ENCODE results near the gene RPL37A. TPM values are rescaled to one million over a fixed set of nuclear protein-coding genes. Genes with fewer than 3 reads are reported as not detected.
"Not testable (repeated sequence)": the region's sequence is repeated elsewhere in the genome, so short reads cannot be mapped to it uniquely, and the experiment has no call there.

The RPL37A gene
- total RNA-seq, 2 experiments from 2014 or later = 2,315 to 2,375 TPM

DNA sequence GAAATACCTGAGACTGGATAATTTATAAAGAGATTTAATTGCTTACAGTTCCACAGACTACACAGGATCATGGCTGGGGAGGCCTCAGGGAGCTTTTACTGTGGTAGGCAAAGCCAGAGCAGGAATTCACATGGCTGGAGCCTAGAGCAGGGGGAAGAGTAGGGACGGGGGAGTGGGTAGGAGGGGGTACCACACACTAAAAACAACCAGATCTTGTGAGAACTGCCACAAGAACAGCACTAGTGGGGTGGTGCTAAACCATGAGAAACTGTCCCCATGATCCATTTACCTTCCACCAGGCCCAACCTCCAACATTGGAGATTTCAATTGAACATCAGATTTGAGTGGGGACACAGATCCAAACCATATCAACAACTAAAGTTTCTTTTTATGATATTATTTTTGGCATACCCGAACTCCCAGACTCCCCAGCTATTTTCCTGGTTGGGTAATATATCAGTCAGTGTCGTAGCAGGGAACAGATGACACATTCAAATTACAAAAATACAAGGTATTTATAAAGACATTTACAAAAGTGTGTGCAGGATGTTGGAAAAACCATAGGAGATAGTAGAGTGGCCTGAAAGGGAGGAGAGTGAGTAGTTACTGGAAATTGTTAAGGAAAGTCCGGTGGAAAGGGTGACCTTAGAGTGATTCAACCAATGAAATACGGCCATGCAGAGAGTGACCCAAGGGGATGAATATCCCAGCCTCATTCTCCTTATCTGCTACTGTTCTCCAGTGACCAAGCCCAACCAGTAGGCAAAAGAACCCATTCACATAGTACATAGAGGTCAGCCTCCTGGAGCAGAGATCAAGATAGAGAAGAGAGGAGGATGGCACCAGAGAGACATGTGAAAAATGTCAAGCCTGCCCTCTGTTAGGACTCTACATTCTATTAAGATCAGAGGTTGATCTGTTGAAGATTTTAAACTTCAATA is 8.8 kb downstream of the RPL37A start:
- Mint-ChIP-seq H3K27me3 (no peaks in the 10 kb centered on the region), H3K9me3 (no peaks in the 10 kb centered on the region), H3K27ac (no peak overlapping the region), H3K36me3 (peaks cover 42% of the 10 kb centered on the region), H3K4me3 (no peak overlapping the region), H3K4me1 (peaks cover 20% of the 10 kb centered on the region)
- ATAC-seq (ENCODE audit: low read depth) = no peak
- POLR2A ChIA-PET = interaction anchor here (1.1 kb wide), 1 partner anchor 9 kb away, joined by 3 read pairs; the partner anchor contains the start of gene RPL37A
- DNase-seq = no peak

DNA sequence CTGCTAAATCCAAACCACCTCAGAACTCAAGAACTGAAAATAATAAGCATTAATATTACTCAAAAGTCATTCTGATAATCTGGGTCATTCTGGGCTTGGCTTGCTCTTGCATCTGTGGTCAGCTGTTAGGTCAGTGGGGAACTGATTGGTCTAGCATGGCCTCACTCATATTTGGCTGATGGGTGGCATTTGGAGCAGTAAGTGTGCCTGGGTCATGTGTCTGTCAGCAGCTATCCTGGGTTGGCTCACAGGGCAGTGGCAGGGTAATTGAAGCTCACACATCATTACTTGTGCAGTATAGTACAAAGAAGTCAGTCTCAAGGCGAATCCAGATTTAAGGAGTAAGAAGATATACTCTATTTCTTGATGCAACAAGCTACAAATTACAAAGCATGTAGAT is 9.6 kb downstream of the RPL37A start:
- H3K36me3 Mint-ChIP-seq = peaks cover 36% of the 10 kb centered on the region
- no peak overlapping the region for H3K27ac Mint-ChIP-seq
- no peak overlapping the region for H3K4me3 Mint-ChIP-seq

GRCh38 chr2:216516730-216517350 is 18.2 kb downstream of the RPL37A start:
- no peak for ATAC-seq (ENCODE audit: low read depth)
- H3K36me3 Mint-ChIP-seq = no peaks in the 10 kb centered on the region
- POLR2A ChIA-PET = interaction anchor here (0.7 to 1.1 kb wide), 2 partner anchors 10 to 149 kb away, joined by 3 read pairs; no protein-coding TSS in a partner anchor
- no peak overlapping the region for H3K4me3 Mint-ChIP-seq
- no peak overlapping the region for H3K27ac Mint-ChIP-seq
- no peaks in the 10 kb centered on the region for H3K9me3 Mint-ChIP-seq
- H3K4me1 Mint-ChIP-seq = peaks cover 1% of the 10 kb centered on the region
- H3K27me3 Mint-ChIP-seq = no peaks in the 10 kb centered on the region
- no peak for DNase-seq

More for the DNA sequence above, 9.6 kb downstream of the RPL37A start:
- no peak for DNase-seq
- no peaks in the 10 kb centered on the region for H3K9me3 Mint-ChIP-seq
- no peak for ATAC-seq (ENCODE audit: low read depth)
- H3K4me1 Mint-ChIP-seq = peaks cover 13% of the 10 kb centered on the region
- no peaks in the 10 kb centered on the region for H3K27me3 Mint-ChIP-seq
- POLR2A ChIA-PET = interaction anchor here (1.1 kb wide), 1 partner anchor 10 kb away, joined by 3 read pairs; the partner anchor contains the start of gene RPL37A

- Mint-ChIP-seq H3K9me3 (no peaks in the 10 kb centered on the region), H3K36me3 (no peaks in the 10 kb centered on the region), H3K4me3 (no peak overlapping the region), H3K4me1 (peaks cover 1% of the 10 kb centered on the region), H3K27ac (no peak overlapping the region), H3K27me3 (no peaks in the 10 kb centered on the region)
- no peak for ATAC-seq (ENCODE audit: low read depth)
- DNase-seq = no peak
- POLR2A ChIA-PET = interaction anchor here (2.9 kb wide), 1 partner anchor 148 kb away, joined by 12 read pairs; no protein-coding TSS in a partner anchor
Observed at GRCh38 chr2:216517447-216518225, 19.0 kb downstream of the RPL37A start.

DNA sequence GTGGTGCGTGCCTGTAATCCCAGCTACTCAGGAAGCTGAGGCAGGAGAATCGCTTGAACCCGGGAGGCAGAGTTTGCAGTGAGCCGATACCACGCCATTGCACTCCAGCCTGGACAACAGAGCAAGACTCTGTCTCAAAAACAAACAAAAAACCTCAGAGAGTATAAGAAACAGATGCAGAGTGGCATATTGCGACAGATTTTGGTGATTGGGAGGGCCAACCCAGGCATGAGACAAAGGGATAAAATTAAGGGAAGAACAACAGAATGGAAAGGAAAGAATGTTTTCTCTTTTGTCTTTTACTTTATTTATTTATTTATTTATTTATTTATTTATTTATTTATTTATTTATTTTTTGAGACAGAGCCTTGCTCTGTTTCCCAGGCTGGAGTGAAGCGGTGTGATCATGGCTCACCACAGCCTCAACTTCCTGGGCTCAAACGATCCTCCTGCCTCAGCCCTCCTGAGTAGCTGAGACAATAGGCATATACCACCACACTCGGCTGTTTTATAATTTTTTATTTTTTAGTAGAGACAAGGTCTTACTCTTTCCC is 20.0 kb downstream of the RPL37A start:
- not testable (repeated sequence) for H3K36me3 Mint-ChIP-seq; DNase-seq; ATAC-seq (ENCODE audit: low read depth); H3K9me3 Mint-ChIP-seq; H3K4me1 Mint-ChIP-seq; H3K4me3 Mint-ChIP-seq; H3K27ac Mint-ChIP-seq; H3K27me3 Mint-ChIP-seq
- POLR2A ChIA-PET = interaction anchor here (1.4 to 2.9 kb wide), 2 partner anchors 147 to 174 kb away, joined by 3 to 12 read pairs; no protein-coding TSS in a partner anchor

DNA sequence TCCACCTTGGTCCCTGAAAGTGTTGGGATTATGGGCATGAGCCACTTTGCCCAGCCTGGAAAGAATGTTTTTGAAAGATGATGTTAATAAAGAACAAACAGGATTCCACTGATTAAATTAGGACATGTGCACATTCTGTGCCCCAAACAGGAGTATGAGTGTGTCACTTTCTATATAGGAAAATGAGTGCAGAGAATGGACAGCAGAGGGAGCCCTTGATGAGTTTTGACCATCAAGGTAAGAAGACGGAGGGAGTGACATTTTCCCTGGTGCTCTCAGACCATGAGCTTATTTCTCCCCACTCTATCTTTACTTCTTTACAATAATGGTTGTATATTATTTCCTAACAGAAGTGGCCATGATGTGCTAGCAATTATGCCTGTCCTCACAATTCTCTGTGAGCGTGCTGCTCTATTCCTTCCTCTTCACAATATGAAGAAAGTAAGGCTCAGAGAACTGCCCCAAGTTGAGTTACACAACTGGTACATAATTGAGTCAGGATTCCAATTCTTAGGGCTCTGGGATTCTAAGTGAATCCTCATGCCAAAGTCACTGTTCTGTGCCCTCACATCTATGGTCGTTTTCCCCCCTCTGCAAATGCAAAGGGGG is 20.6 kb downstream of the RPL37A start:
- Mint-ChIP-seq H3K4me3 (no peak overlapping the region), H3K27ac (no peak overlapping the region), H3K9me3 (no peaks in the 10 kb centered on the region), H3K4me1 (peaks cover 1% of the 10 kb centered on the region), H3K36me3 (no peaks in the 10 kb centered on the region), H3K27me3 (no peaks in the 10 kb centered on the region)
- DNase-seq (no peak), ATAC-seq (ENCODE audit: low read depth) (peak; percentile 82)
- POLR2A ChIA-PET = interaction anchor here (1.4 to 2.9 kb wide), 2 partner anchors 147 to 174 kb away, joined by 3 to 12 read pairs; no protein-coding TSS in a partner anchor

DNA sequence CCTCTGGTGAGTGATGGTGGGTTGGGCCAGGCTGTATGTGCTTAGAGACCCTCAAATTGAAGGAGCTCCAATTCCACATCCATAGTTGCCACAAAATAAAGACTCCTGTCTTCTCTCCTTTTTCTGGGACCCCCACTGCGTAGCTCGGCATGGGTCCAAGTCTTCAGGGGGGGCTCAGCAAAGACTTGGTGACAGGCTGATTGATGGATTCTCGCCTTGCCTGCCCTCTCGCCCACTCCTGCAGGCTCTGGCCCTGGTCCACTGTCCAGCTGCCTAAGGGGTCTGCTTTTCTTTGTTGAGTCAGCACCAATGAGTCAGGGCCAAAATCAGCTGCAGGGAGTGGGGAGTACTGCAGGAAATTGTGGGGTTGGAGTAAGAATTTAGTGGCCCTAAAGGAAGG is 21.5 kb downstream of the RPL37A start:
- Mint-ChIP-seq H3K4me1 (peaks cover 1% of the 10 kb centered on the region), H3K9me3 (no peaks in the 10 kb centered on the region), H3K27me3 (no peaks in the 10 kb centered on the region), H3K27ac (no peak overlapping the region), H3K4me3 (no peak overlapping the region), H3K36me3 (no peaks in the 10 kb centered on the region)
- no peak for DNase-seq
- no peak for ATAC-seq (ENCODE audit: low read depth)
- POLR2A ChIA-PET = interaction anchor here (2.9 kb wide), 1 partner anchor 146 kb away, joined by 12 read pairs; no protein-coding TSS in a partner anchor

- no peaks in the 10 kb centered on the region for H3K36me3 Mint-ChIP-seq
- no peak overlapping the region for H3K4me3 Mint-ChIP-seq
- no peaks in the 10 kb centered on the region for H3K9me3 Mint-ChIP-seq
- POLR2A ChIA-PET = no interaction called here
- peaks cover 3% of the 10 kb centered on the region for H3K27me3 Mint-ChIP-seq
- peaks cover 1% of the 10 kb centered on the region for H3K4me1 Mint-ChIP-seq
- no peak overlapping the region for H3K27ac Mint-ChIP-seq
- no peak for DNase-seq
- ATAC-seq (ENCODE audit: low read depth) = no peak
Observed at GRCh38 chr2:216522892-216523502, 24.4 kb downstream of the RPL37A start.

DNA sequence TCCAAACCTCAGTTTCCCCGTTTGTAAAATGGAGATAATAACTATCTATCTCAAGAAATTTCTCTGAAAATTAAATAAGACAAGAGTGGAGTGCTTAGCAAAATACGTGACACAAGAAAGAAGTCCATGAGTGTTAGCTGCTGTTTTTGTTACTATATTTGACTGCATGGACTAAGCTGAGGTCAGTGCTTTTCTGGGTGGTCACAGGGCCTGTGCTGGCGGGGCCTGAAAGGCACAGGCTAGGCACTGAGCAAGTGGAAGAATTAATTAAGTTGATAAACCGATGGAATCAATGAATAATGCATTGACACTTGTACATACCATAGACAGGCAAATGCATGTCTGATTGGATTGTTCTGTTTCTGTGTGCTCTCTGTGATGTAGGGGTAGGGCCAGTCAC is 27.3 kb downstream of the RPL37A start:
- no peak for ATAC-seq (ENCODE audit: low read depth)
- no peak for DNase-seq
- Mint-ChIP-seq H3K27ac (no peak overlapping the region), H3K4me1 (no peaks in the 10 kb centered on the region), H3K36me3 (no peaks in the 10 kb centered on the region), H3K27me3 (peaks cover 3% of the 10 kb centered on the region), H3K4me3 (no peak overlapping the region), H3K9me3 (no peaks in the 10 kb centered on the region)
- POLR2A ChIA-PET = no interaction called here

DNA sequence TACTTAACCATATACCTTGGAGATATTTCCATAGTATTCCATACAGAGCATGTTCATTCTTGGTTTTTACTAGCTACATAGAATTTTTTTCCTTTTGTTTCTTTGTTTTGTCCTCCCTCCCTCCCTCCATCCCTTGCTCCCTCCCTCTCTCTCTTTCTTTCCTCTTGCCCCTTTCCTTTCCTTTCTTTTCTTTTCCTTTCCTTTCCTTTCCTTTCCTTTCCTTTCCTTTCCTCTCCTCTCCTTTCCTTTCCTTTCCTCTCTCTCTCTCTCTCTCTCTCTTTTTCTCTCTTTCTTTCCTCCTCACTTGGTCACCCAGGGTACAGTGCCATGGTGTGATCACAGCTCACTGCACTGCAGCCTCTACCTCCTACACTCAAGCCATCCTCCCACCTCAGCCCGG is 28.3 kb downstream of the RPL37A start:
- Mint-ChIP-seq H3K27me3 (peaks cover 3% of the 10 kb centered on the region), H3K9me3 (no peaks in the 10 kb centered on the region), H3K4me3 (no peak overlapping the region), H3K27ac (no peak overlapping the region), H3K4me1 (no peaks in the 10 kb centered on the region), H3K36me3 (no peaks in the 10 kb centered on the region)
- POLR2A ChIA-PET = no interaction called here
- ATAC-seq (ENCODE audit: low read depth) = no peak
- DNase-seq = no peak

DNA sequence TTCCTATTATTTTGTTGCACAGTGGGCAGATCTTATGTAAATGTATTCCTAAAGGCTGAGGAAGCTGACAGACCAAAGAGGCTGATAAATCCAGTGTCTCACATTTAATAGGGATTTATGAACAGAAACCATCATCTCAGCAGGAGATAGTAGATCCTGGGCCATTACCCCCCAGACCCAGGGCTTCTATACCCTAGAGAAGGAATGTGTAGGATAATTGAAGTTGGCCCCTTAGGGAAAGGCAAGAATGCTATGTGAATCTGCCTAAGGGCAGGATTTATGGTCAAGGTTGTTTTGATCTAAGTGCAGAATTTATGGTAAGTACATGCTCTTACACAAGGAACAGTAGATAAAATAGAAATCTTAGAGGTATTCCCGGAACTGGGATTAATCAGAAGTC is 29.0 kb downstream of the RPL37A start:
- Mint-ChIP-seq H3K9me3 (no peaks in the 10 kb centered on the region), H3K27ac (no peak overlapping the region), H3K4me3 (no peak overlapping the region), H3K4me1 (no peaks in the 10 kb centered on the region), H3K36me3 (no peaks in the 10 kb centered on the region), H3K27me3 (peaks cover 3% of the 10 kb centered on the region)
- no peak for DNase-seq
- ATAC-seq (ENCODE audit: low read depth) = no peak
- POLR2A ChIA-PET = no interaction called here

DNA sequence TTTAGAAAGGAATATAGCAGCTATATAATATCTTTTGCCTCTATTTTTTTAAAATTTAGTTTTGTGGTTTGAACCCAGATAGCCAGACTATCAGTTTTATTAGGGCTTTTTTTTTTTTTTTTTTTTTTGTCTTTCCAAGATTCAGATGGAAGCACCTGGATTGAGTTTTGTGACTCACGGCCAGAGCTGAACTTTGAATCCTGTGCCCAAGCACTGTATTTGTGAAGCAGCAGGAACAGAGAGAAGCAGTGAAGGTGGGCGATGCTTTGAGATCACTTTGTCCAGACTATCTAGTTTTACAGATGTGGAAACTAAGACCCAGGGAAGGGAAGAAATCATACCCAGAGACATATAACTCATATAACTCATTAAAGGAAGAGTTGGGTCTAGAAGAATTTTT is 33.9 kb downstream of the RPL37A start:
- DNase-seq (no peak), ATAC-seq (ENCODE audit: low read depth) (no peak)
- Mint-ChIP-seq H3K27me3 (no peaks in the 10 kb centered on the region), H3K4me3 (no peak overlapping the region), H3K27ac (no peak overlapping the region), H3K9me3 (no peaks in the 10 kb centered on the region), H3K4me1 (peaks cover 8% of the 10 kb centered on the region), H3K36me3 (peaks cover under 1% of the 10 kb centered on the region)
- POLR2A ChIA-PET = no interaction called here
